ENCODE data around the gene SNAI1. TPM values are rescaled to one million over a fixed set of nuclear protein-coding genes. Genes with fewer than 3 reads are reported as not detected.
"Not testable (repeated sequence)": the region's sequence is repeated elsewhere in the genome, so short reads cannot be mapped to it uniquely, and the experiment has no call there.

Gene SNAI1
- total and polyA plus RNA-seq, 2 experiments from 2014 or later: 7.6 to 13.4 TPM

GRCh38 chr20:49948809-49949507, 33.8 kb upstream of the SNAI1 start:
- H3K4me2 ChIP-seq (ENCODE audit: unreplicated experiment): peak overlapping the region; percentile 44
- peaks cover 72% of the 10 kb centered on the region for H3F3A ChIP-seq (ENCODE audit: insufficient read depth)
- DNase-seq: peak; percentile 92
- no peak overlapping the region for H3K4me3 ChIP-seq
- H3K9me3 ChIP-seq (ENCODE audit: low read depth): no peaks in the 10 kb centered on the region
- peaks cover 41% of the 10 kb centered on the region for H3K4me1 ChIP-seq (ENCODE audit: insufficient read depth)
- H4K20me1 ChIP-seq (ENCODE audit: insufficient read depth): no peaks in the 10 kb centered on the region
- no peak overlapping the region for H2AFZ ChIP-seq
- in situ Hi-C loops (cut with MboI): no loop called here
- H3K36me3 ChIP-seq (ENCODE audit: low read depth): peaks cover 46% of the 10 kb centered on the region
- no peaks in the 10 kb centered on the region for H3K27me3 ChIP-seq (replicated peaks; ENCODE audit: insufficient read depth)
- no peaks in the 10 kb centered on the region for H3K9me2 ChIP-seq (ENCODE audit: insufficient read depth)
- H3K9ac ChIP-seq: peak overlapping the region; percentile 66
- peak overlapping the region; percentile 88 for H3K27ac ChIP-seq
- 77 to 78% methylated on average over 11 of the region's 11 CpGs for WGBS, 2 experiments (ENCODE audit: low coverage in 1 of 2, low lambda C conversion rate in 2 of 2, missing lambda C conversion rate in 2 of 2)
- peaks cover 64% of the 10 kb centered on the region for H3K79me2 ChIP-seq (ENCODE audit: insufficient read depth)
- TF ChIP-seq EZH2phosphoT487 (IDR thresholded peaks at IDR 0.05; ENCODE audit: insufficient read depth, low read depth): no peak
- no peak for TF ChIP-seq EZH2 (IDR thresholded peaks at IDR 0.05; ENCODE audit: insufficient read depth, poor library complexity, severe bottlenecking)

GRCh38 chr20:49951151-49951550, 31.6 kb upstream of the SNAI1 start:
- Histone ChIP-seq H3K9ac (peak overlapping the region; percentile 17), H3F3A (ENCODE audit: insufficient read depth) (peaks cover 68% of the 10 kb centered on the region), H3K9me3 (ENCODE audit: low read depth) (no peaks in the 10 kb centered on the region), H3K27ac (peak overlapping the region; percentile 74), H2AFZ (no peak overlapping the region), H3K4me1 (ENCODE audit: insufficient read depth) (peaks cover 41% of the 10 kb centered on the region), H3K4me3 (no peak overlapping the region), H3K9me2 (ENCODE audit: insufficient read depth) (no peaks in the 10 kb centered on the region), H3K36me3 (ENCODE audit: low read depth) (peaks cover 41% of the 10 kb centered on the region), H3K79me2 (ENCODE audit: insufficient read depth) (peaks cover 54% of the 10 kb centered on the region), H3K27me3 (replicated peaks; ENCODE audit: insufficient read depth) (no peaks in the 10 kb centered on the region), H3K4me2 (ENCODE audit: unreplicated experiment) (peak overlapping the region; percentile 46), H4K20me1 (ENCODE audit: insufficient read depth) (no peaks in the 10 kb centered on the region)
- WGBS, 2 experiments (ENCODE audit: low coverage in 1 of 2, low lambda C conversion rate in 2 of 2, missing lambda C conversion rate in 2 of 2): 0 to 1% methylated on average over 4 of the region's 4 CpGs
- in situ Hi-C loops (cut with MboI): no loop called here
- DNase-seq: peak; percentile 86
- TF ChIP-seq EZH2 (IDR thresholded peaks at IDR 0.05; ENCODE audit: insufficient read depth, poor library complexity, severe bottlenecking) (no peak), EZH2phosphoT487 (IDR thresholded peaks at IDR 0.05; ENCODE audit: insufficient read depth, low read depth) (no peak)

DNA sequence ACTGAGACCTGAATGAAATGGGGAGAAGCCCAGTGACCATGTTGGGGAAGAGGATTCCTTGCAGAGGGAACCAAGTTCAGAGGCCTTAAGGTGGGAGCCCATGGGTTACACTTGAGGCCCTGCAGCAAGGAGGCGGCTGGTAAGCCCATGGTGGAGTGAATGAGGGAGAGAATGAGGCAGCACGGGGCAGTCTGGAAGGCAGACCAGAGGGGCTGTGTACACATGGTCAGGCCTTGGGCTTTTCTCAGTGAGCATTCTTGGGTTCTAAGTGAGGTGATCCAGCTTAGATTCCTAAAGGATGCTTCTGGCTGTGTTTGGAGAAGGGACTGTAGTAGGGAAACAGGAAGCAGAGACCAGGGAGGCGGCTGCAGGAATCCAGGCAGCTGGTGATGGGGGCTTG, 27.6 kb upstream of the SNAI1 start:
- Histone ChIP-seq H3K4me3 (no peak overlapping the region), H3K9me2 (ENCODE audit: insufficient read depth) (no peaks in the 10 kb centered on the region), H3K27ac (no peak overlapping the region), H2AFZ (no peak overlapping the region), H3K4me1 (ENCODE audit: insufficient read depth) (peaks cover 24% of the 10 kb centered on the region), H3K79me2 (ENCODE audit: insufficient read depth) (peaks cover 38% of the 10 kb centered on the region), H3K9me3 (ENCODE audit: low read depth) (no peaks in the 10 kb centered on the region), H3K9ac (no peak overlapping the region), H3K27me3 (replicated peaks; ENCODE audit: insufficient read depth) (no peaks in the 10 kb centered on the region), H4K20me1 (ENCODE audit: insufficient read depth) (no peaks in the 10 kb centered on the region), H3F3A (ENCODE audit: insufficient read depth) (peaks cover 38% of the 10 kb centered on the region), H3K4me2 (ENCODE audit: unreplicated experiment) (no peak overlapping the region), H3K36me3 (ENCODE audit: low read depth) (peaks cover 24% of the 10 kb centered on the region)
- TF ChIP-seq EZH2phosphoT487 (IDR thresholded peaks at IDR 0.05; ENCODE audit: insufficient read depth, low read depth) (no peak), EZH2 (IDR thresholded peaks at IDR 0.05; ENCODE audit: insufficient read depth, poor library complexity, severe bottlenecking) (no peak)
- in situ Hi-C loops (cut with MboI): no loop called here
- no peak for DNase-seq
- 98 to 100% methylated on average over 3 of the region's 3 CpGs for WGBS, 2 experiments (ENCODE audit: low coverage in 1 of 2, low lambda C conversion rate in 2 of 2, missing lambda C conversion rate in 2 of 2)

GRCh38 chr20:49955830-49956396, 26.9 kb upstream of the SNAI1 start:
- Histone ChIP-seq H3K4me1 (ENCODE audit: insufficient read depth) (peaks cover 17% of the 10 kb centered on the region), H3K36me3 (ENCODE audit: low read depth) (peaks cover 21% of the 10 kb centered on the region), H3F3A (ENCODE audit: insufficient read depth) (peaks cover 30% of the 10 kb centered on the region), H3K79me2 (ENCODE audit: insufficient read depth) (peaks cover 35% of the 10 kb centered on the region)
- H3K27me3 ChIP-seq (replicated peaks; ENCODE audit: insufficient read depth); H3K27ac ChIP-seq; H3K4me2 ChIP-seq (ENCODE audit: unreplicated experiment); H4K20me1 ChIP-seq (ENCODE audit: insufficient read depth); in situ Hi-C loops (cut with MboI); DNase-seq; H3K9ac ChIP-seq; H3K9me3 ChIP-seq (ENCODE audit: low read depth); H2AFZ ChIP-seq; H3K9me2 ChIP-seq (ENCODE audit: insufficient read depth); H3K4me3 ChIP-seq: not testable (repeated sequence)
- WGBS, 2 experiments (ENCODE audit: low coverage in 1 of 2, low lambda C conversion rate in 2 of 2, missing lambda C conversion rate in 2 of 2): 88 to 90% methylated on average over 12 of the region's 12 CpGs

All from GM23248 (cell line).